Fibroblast of lung (primary cell): ENCODE results near the gene HPCAL1. TPM values are rescaled to one million over a fixed set of nuclear protein-coding genes. Genes with fewer than 3 reads are reported as not detected.
A peak's percentile ranks its signal among the peaks of the same experiment; 100 is the strongest.

Experiments
- DNase-seq, 2 donors: peaks; one replicate each; pipeline versions ENCODE4 v3.0.0 to v3.0.0-alpha.2; 2010; ENCODE audit warnings: low read depth in 2 of 2
- H2AFZ ChIP-seq: 2 replicates; pipeline ENCODE4 v1.5.1; 2012; ENCODE audit warnings: low read length, control low read depth, inconsistent platforms
- H3K27ac ChIP-seq: 2 replicates; pipeline ENCODE4 v1.5.1; 2011; ENCODE audit warnings: low read length, control low read depth; ENCODE audit not compliant: insufficient read depth
- H3K27me3 ChIP-seq: 2 replicates; pipeline ENCODE4 v1.5.1; 2011; ENCODE audit warnings: mild to moderate bottlenecking, low read length; ENCODE audit not compliant: control insufficient read depth, insufficient read depth
- H3K36me3 ChIP-seq: 2 replicates; pipeline ENCODE4 v1.5.1; 2011; ENCODE audit warnings: low read length; ENCODE audit not compliant: control insufficient read depth, insufficient read depth
- H3K4me1 ChIP-seq: 2 replicates; pipeline ENCODE4 v1.5.1; 2011; ENCODE audit warnings: low read length; ENCODE audit not compliant: control insufficient read depth, insufficient read depth; ENCODE audit errors: extremely low read depth
- H3K4me2 ChIP-seq: 2 replicates; pipeline ENCODE4 v1.5.1; 2011; ENCODE audit warnings: low read length, control low read depth; ENCODE audit not compliant: insufficient read depth; ENCODE audit errors: extremely low read depth
- H3K4me3 ChIP-seq, 4 experiments: fragments of 200-600 bp in 1 of 4; sonication (generic) in 1 of 4; replicated peaks in 1 of 4; 2 replicates each; pipeline ENCODE4 v1.5.1; 2011 to 2016; ENCODE audit warnings: low read length in 4 of 4, low read depth in 3 of 4, mild to moderate bottlenecking in 3 of 4, control low read depth in 2 of 4, inconsistent platforms in 1 of 4, mixed read lengths in 1 of 4; ENCODE audit not compliant: insufficient read depth in 1 of 4; ENCODE audit errors: control extremely low read depth in 1 of 4
- H3K79me2 ChIP-seq: 2 replicates; pipeline ENCODE4 v1.5.1; 2012; ENCODE audit warnings: mild to moderate bottlenecking, low read length, inconsistent platforms; ENCODE audit not compliant: control insufficient read depth, insufficient read depth
- H3K9ac ChIP-seq: 2 replicates; pipeline ENCODE4 v1.5.1; 2011; ENCODE audit warnings: mild to moderate bottlenecking, low read length, control low read depth; ENCODE audit not compliant: insufficient read depth
- H3K9me3 ChIP-seq: 2 replicates; pipeline ENCODE4 v1.5.1; 2012; ENCODE audit warnings: low read depth, low read length; ENCODE audit not compliant: control insufficient read depth, insufficient read depth
- H4K20me1 ChIP-seq: 2 replicates; pipeline ENCODE4 v1.5.1; 2011; ENCODE audit warnings: low read length; ENCODE audit not compliant: control insufficient read depth, insufficient read depth; ENCODE audit errors: extremely low read depth
- CTCF ChIP-seq, 2 donors: IDR thresholded peaks in 1 of 2; conservative IDR thresholded peaks in 1 of 2; 1 replicate in 1 of 2; 2 replicates in 1 of 2; pipeline ENCODE4 v1.5.1; 2011 to 2012; ENCODE audit warnings: low read length in 2 of 2, control low read depth in 1 of 2, inconsistent platforms in 1 of 2, low read depth in 1 of 2, mild to moderate bottlenecking in 1 of 2
- EZH2 ChIP-seq: IDR thresholded peaks from 2 replicates; pipeline ENCODE4 v1.5.1; 2012; ENCODE audit warnings: low read length, control low read depth, mild to moderate bottlenecking; ENCODE audit errors: missing control alignments
- polyA plus RNA-seq, 2 donors: library from polyadenylated mRNA; depleted of rRNA in 1 of 2; stranded (reverse) in 1 of 2; unstranded in 1 of 2; fragments of >200 nt; gene quantifications; 2 replicates each; pipeline ENCODE4 v1.2.1, GENCODE V29; 2011 to 2012; ENCODE audit warnings: missing spikeins in 1 of 2
- total RNA-seq: library from RNA; depleted of rRNA; stranded (reverse); fragments of >200 nt; gene quantifications from 2 replicates; pipeline ENCODE4 v1.2.1, GENCODE V29; 2014

The HPCAL1 gene
- total and polyA plus RNA-seq, 2 donors (not counting 1 experiment from before 2014, with no cell fraction given), result 11.4 to 34.5 TPM

DNA sequence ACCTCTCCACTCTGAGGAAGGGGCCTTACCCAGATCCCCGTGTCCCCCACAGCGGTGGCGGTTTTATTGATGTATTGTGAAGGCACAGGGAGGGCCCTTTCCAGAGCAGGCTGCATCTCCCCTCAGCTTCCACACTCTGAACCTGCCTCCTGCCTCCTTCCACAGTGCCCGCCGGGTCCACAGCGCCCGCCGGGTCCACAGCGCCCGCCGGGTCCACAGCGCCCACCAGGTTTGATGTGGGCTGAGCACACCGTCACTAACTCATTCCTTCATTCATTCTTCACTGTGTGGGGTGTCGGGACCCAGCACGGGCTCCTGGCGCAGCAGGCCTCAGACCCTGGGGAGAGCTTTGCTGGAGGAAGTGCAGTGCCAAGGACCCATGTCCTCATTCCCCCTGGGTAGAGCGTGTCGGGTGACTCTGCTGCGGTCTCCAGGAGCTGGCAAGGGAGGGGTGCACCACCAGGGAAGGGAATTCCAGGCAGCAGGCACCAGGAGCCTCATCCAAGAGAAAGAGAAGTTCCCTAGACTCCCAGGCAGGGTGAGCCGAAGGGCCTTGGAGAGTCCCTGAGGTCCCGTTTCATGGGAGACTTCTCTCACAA, 57.1 kb downstream of the HPCAL1 start:
- H3K27ac ChIP-seq, result no peak overlapping the region
- H3K9me3 ChIP-seq, result no peaks in the 10 kb centered on the region
- no peaks in the 10 kb centered on the region for H3K27me3 ChIP-seq
- H2AFZ ChIP-seq, result no peak overlapping the region
- H3K36me3 ChIP-seq, result no peaks in the 10 kb centered on the region
- no peaks in the 10 kb centered on the region for H3K4me1 ChIP-seq
- DNase-seq, result no peak
- TF ChIP-seq CTCF (conservative IDR thresholded peaks at IDR 0.05 in 1 of 2, IDR thresholded peaks at IDR 0.05 in 1 of 2; ENCODE audit: low read depth in 1 of 2, low read length in 2 of 2) (no peak), EZH2 (no peak)
- H3K4me3 ChIP-seq, result no peak overlapping the region
- no peak overlapping the region for H3K4me2 ChIP-seq
- no peaks in the 10 kb centered on the region for H3K79me2 ChIP-seq
- H4K20me1 ChIP-seq, result no peaks in the 10 kb centered on the region
- no peak overlapping the region for H3K9ac ChIP-seq

- H2AFZ ChIP-seq, result no peak overlapping the region
- no peak overlapping the region for H3K9ac ChIP-seq
- H4K20me1 ChIP-seq, result no peaks in the 10 kb centered on the region
- H3K27ac ChIP-seq, result no peak overlapping the region
- no peaks in the 10 kb centered on the region for H3K9me3 ChIP-seq
- H3K79me2 ChIP-seq, result no peaks in the 10 kb centered on the region
- H3K27me3 ChIP-seq, result no peaks in the 10 kb centered on the region
- no peak for DNase-seq
- TF ChIP-seq CTCF (conservative IDR thresholded peaks at IDR 0.05 in 1 of 2, IDR thresholded peaks at IDR 0.05 in 1 of 2; ENCODE audit: low read depth in 1 of 2, low read length in 2 of 2) (no peak), EZH2 (no peak)
- H3K4me2 ChIP-seq, result no peak overlapping the region
- H3K4me3 ChIP-seq, result no peak overlapping the region
- H3K36me3 ChIP-seq, result no peaks in the 10 kb centered on the region
- no peaks in the 10 kb centered on the region for H3K4me1 ChIP-seq
These were observed 57.8 kb downstream of the HPCAL1 start for GRCh38 chr2:10360460-10360849.

- Histone ChIP-seq H3K27me3 (no peaks in the 10 kb centered on the region), H3K4me3 (no peak overlapping the region), H3K9me3 (no peaks in the 10 kb centered on the region), H3K36me3 (no peaks in the 10 kb centered on the region), H4K20me1 (no peaks in the 10 kb centered on the region), H3K9ac (no peak overlapping the region), H3K4me1 (no peaks in the 10 kb centered on the region), H3K27ac (no peak overlapping the region), H3K79me2 (no peaks in the 10 kb centered on the region), H2AFZ (no peak overlapping the region), H3K4me2 (no peak overlapping the region)
- no peak for TF ChIP-seq CTCF (conservative IDR thresholded peaks at IDR 0.05 in 1 of 2, IDR thresholded peaks at IDR 0.05 in 1 of 2; ENCODE audit: low read depth in 1 of 2, low read length in 2 of 2)
- TF ChIP-seq EZH2, result no peak
- DNase-seq, result peak; percentile 18 to 65
These were observed 58.3 kb downstream of the HPCAL1 start for GRCh38 chr2:10360850-10361588.
